GM12878 (cell line): Measurements from ENCODE around the gene REM1. TPM values are rescaled to one million over a fixed set of nuclear protein-coding genes. Genes with fewer than 3 reads are reported as not detected.

Experiments
- ATAC-seq: fragments of 200-7000 bp; cut with Tn5 transposase; 3 replicates; pipeline ENCODE4 v1.9.1; 2020; ENCODE audit warnings: mild to moderate bottlenecking, moderate library complexity
- BruUV-seq: library from RNA; stranded (reverse); fragments of 400-500 nt; replicated peaks from 2 replicates; lab custom pipeline; 2021; lab: Mats Ljungman, UMichigan
- CTCF ChIA-PET: fragments of 300-600 bp; sonication (Branson Sonifier 250); formaldehyde crosslinking; extraction: SDS; loops from one replicate; lab custom pipeline; 2021; ENCODE audit warnings: inconsistent platforms; lab: Yijun Ruan, JAX
- POLR2A ChIA-PET: fragments of 350-600 bp; formaldehyde crosslinking; extraction: SDS; loops from one replicate; lab custom pipeline; 2021; ENCODE audit warnings: inconsistent platforms; lab: Charles Lee
- RAD21 ChIA-PET: fragments of 300-600 bp; sonication (Branson Sonifier 250); formaldehyde crosslinking; loops from one replicate; lab custom pipeline; 2023; ENCODE audit warnings: antibody characterized with exemption; ENCODE audit not compliant: unreplicated experiment; lab: Charles Lee
- SMC1A ChIA-PET: fragments of 300-600 bp; sonication (Branson Sonifier 250); formaldehyde crosslinking; loops from one replicate; lab custom pipeline; 2023; ENCODE audit not compliant: unreplicated experiment, uncharacterized antibody; lab: Charles Lee
- DNase-seq: peaks from one replicate; pipeline ENCODE4 v3.0.0-alpha.2; 2011; ENCODE audit warnings: low read depth, low spot score
- FAIRE-seq: peaks from 3 replicates; lab custom pipeline; 2011; peaks lifted over from hg19 to GRCh38; lab: Jason Lieb, UNC
- H2AFZ ChIP-seq: 2 replicates; pipeline ENCODE4 v1.6.0; 2011; ENCODE audit warnings: low read depth, low read length, control low read depth; ENCODE audit not compliant: control insufficient read depth
- H3K27ac ChIP-seq: 2 replicates; pipeline ENCODE4 v1.5.1; 2011; ENCODE audit warnings: control low read depth; ENCODE audit not compliant: control insufficient read depth, insufficient read depth
- H3K27me3 ChIP-seq, 2 experiments: replicated peaks in 1 of 2; 2 replicates each; pipeline versions ENCODE4 v1.6.0 to v1.6.1; 2011; ENCODE audit warnings: low read length in 1 of 2; ENCODE audit not compliant: control insufficient read depth in 2 of 2, insufficient read depth in 2 of 2
- H3K36me3 ChIP-seq, 2 experiments: 2 replicates each; pipeline ENCODE4 v1.5.1; 2011; ENCODE audit warnings: low read length in 1 of 2; ENCODE audit not compliant: control insufficient read depth in 2 of 2, insufficient read depth in 2 of 2
- H3K4me1 ChIP-seq: 2 replicates; pipeline ENCODE4 v1.6.1; 2011; ENCODE audit warnings: mild to moderate bottlenecking, low read length, moderate library complexity, mixed read lengths; ENCODE audit not compliant: control insufficient read depth, insufficient read depth
- H3K4me2 ChIP-seq: 2 replicates; pipeline ENCODE4 v1.6.0; 2011; ENCODE audit warnings: control low read depth; ENCODE audit not compliant: control insufficient read depth, insufficient read depth
- H3K4me3 ChIP-seq: fragments of 200-600 bp; sonication (generic); 2 replicates; pipeline ENCODE4 v1.5.1; 2016
- H3K79me2 ChIP-seq: 2 replicates; pipeline ENCODE4 v1.6.0; 2011; ENCODE audit warnings: low read length; ENCODE audit not compliant: control insufficient read depth, insufficient read depth
- H3K9ac ChIP-seq: 2 replicates; pipeline ENCODE4 v1.8.0; 2011; ENCODE audit warnings: low read length, control low read depth, mixed read lengths; ENCODE audit not compliant: control insufficient read depth, insufficient read depth
- H3K9me3 ChIP-seq: replicated peaks from 3 replicates; pipeline ENCODE4 v1.5.1; 2011; ENCODE audit warnings: mild to moderate bottlenecking, low read length; ENCODE audit not compliant: control insufficient read depth, insufficient read depth
- H4K20me1 ChIP-seq: 2 replicates; pipeline ENCODE4 v1.6.0; 2011; ENCODE audit not compliant: control insufficient read depth, insufficient read depth
- BACH1 ChIP-seq: fragments of 450-650 bp; IDR thresholded peaks from 2 replicates; pipeline ENCODE4 v1.6.1; 2017; ENCODE audit warnings: mild to moderate bottlenecking, borderline replicate concordance
- DPF2 ChIP-seq: fragments of 450-650 bp; IDR thresholded peaks from 2 replicates; pipeline ENCODE4 v1.6.1; 2017; ENCODE audit warnings: mild to moderate bottlenecking
- E4F1 ChIP-seq: fragments of 450-650 bp; IDR thresholded peaks from 2 replicates; pipeline ENCODE4 v1.6.1; 2018; ENCODE audit warnings: borderline replicate concordance, mild to moderate bottlenecking; ENCODE audit not compliant: partially characterized antibody
- HDAC2 ChIP-seq: fragments of 200-600 bp; sonication (generic); IDR thresholded peaks from 2 replicates; pipeline ENCODE4 v1.6.1; 2017
- HDGF ChIP-seq: fragments of 450-650 bp; IDR thresholded peaks from 2 replicates; pipeline ENCODE4 v1.6.1; 2016; ENCODE audit warnings: antibody characterized with exemption
- HSF1 ChIP-seq: fragments of 150-350 bp; IDR thresholded peaks from 2 replicates; pipeline ENCODE4 v1.6.1; 2014; ENCODE audit warnings: mild to moderate bottlenecking, low read depth, low read length
- JUNB ChIP-seq: IDR thresholded peaks from 2 replicates; pipeline ENCODE4 v1.6.1; 2016; ENCODE audit warnings: antibody characterized with exemption, mild to moderate bottlenecking
- MEF2B ChIP-seq: fragments of 450-650 bp; IDR thresholded peaks from 2 replicates; pipeline ENCODE4 v1.6.1; 2018; ENCODE audit warnings: mild to moderate bottlenecking, moderate library complexity; ENCODE audit not compliant: partially characterized antibody, poor library complexity, severe bottlenecking
- MTA3 ChIP-seq: IDR thresholded peaks from 2 replicates; pipeline ENCODE4 v1.6.1; 2012; ENCODE audit warnings: low read length, inconsistent platforms, borderline replicate concordance
- PKNOX1 ChIP-seq: fragments of 450-650 bp; IDR thresholded peaks from 2 replicates; pipeline ENCODE4 v1.6.1; 2016; ENCODE audit warnings: mild to moderate bottlenecking
- POLR2AphosphoS5 ChIP-seq: IDR thresholded peaks from 2 replicates; pipeline ENCODE4 v1.6.1; 2011; ENCODE audit warnings: mild to moderate bottlenecking, low read length, inconsistent platforms
- SKIL ChIP-seq: fragments of 450-650 bp; IDR thresholded peaks from 2 replicates; pipeline ENCODE4 v1.6.1; 2017; ENCODE audit warnings: mild to moderate bottlenecking, low read depth, inconsistent platforms; ENCODE audit not compliant: poor library complexity, severe bottlenecking
- SMARCA5 ChIP-seq: fragments of 450-650 bp; IDR thresholded peaks from 2 replicates; pipeline ENCODE4 v1.6.1; 2017; ENCODE audit warnings: mild to moderate bottlenecking
- YY1 ChIP-seq: IDR thresholded peaks from 2 replicates; pipeline ENCODE4 v1.6.1; 2011; ENCODE audit warnings: low read depth, mild to moderate bottlenecking, low read length
- ZNF207 ChIP-seq: fragments of 450-650 bp; IDR thresholded peaks from 2 replicates; pipeline ENCODE4 v1.6.1; 2014; ENCODE audit warnings: antibody characterized with exemption, mild to moderate bottlenecking, borderline replicate concordance
- WGBS: methylation state at CpG from one replicate; pipeline ENCODE4 v1.1.6; 2016; ENCODE audit warnings: low lambda C conversion rate; ENCODE audit not compliant: insufficient replicate concordance, insufficient coverage; ENCODE audit errors: missing lambda C conversion rate; 5-methylcytosine and 5-hydroxymethylcytosine counted together
- in situ Hi-C: fragments of 300-500 bp; cut with MboI; formaldehyde crosslinking; loops from 9 replicates; pipeline ENCODE4 v1.14.3; 2018; ENCODE audit warnings: mixed read lengths
- intact Hi-C: fragments of 100-400 bp; cut with micrococcal nuclease; formaldehyde crosslinking; loops from one replicate; pipeline ENCODE4 v1.14.2; 2022; ENCODE audit not compliant: unreplicated experiment
- polyA plus RNA-seq, 11 experiments: library from polyadenylated mRNA; depleted of rRNA in 4 of 11; unstranded in 6 of 11; stranded (reverse) in 5 of 11; fragments of >200 nt; fragmentation: Nextera tagmentation in 4 of 11; fragmentation: Illumina TruSeq in 1 of 11; extraction: Ambion mirVana in 4 of 11; extraction: Trizol in 1 of 11; gene quantifications; 1 replicate in 1 of 11; 2 replicates in 10 of 11; pipeline versions ENCODE4 v1.2.1 to v1.2.3, GENCODE V29; 2011 to 2016; ENCODE audit warnings: inconsistent platforms in 2 of 11, missing spikeins in 2 of 11, low read depth in 1 of 11
- total RNA-seq, 4 experiments: library from RNA; depleted of rRNA in 3 of 4; stranded (reverse); fragments of >200 nt in 3 of 4; fragmentation: Illumina TruSeq in 1 of 4; extraction: Trizol in 1 of 4; gene quantifications; 2 replicates each; pipeline versions ENCODE4 v1.2.1 to v1.2.3, GENCODE V29; 2013 to 2021

Gene REM1
- total and polyA plus RNA-seq, 10 of the 15 experiments (the other 5 are each of a cell fraction or from before 2014, with no cell fraction given), result not detected

GRCh38 chr20:31514154-31515071, 39.3 kb downstream of the REM1 start, which contains the start of gene HM13:
TSS of gene HM13 (plus strand) at chr20:31514442. CDS start at chr20:31514552, 110 bp downstream.
- POLR2A ChIA-PET, result interaction anchor here (0.6 to 0.7 kb wide), 2 partner anchors 60 to 93 kb away, joined by 3 read pairs; no protein-coding TSS in a partner anchor
- H4K20me1 ChIP-seq, result no peaks in the 10 kb centered on the region
- RAD21 ChIA-PET, result no interaction called here
- peak within 1 kb of the TSS; percentile 85 for H3K4me2 ChIP-seq
- under 1% methylated on average over 82 of the region's 86 CpGs for WGBS
- peaks cover 45% of the 10 kb centered on the region for H3K79me2 ChIP-seq
- ATAC-seq (peak; percentile 83), FAIRE-seq (no peak), DNase-seq (peak; percentile 63)
- peak within 1 kb of the TSS; percentile 85 for H3K27ac ChIP-seq
- H3K4me1 ChIP-seq, result peaks cover 10% of the 10 kb centered on the region
- 0 out of 4 replicates have a peak, but pooled peaks cover 0 to 2% of the 10 kb centered on the region in 2 experiments for H3K36me3 ChIP-seq
- no peaks in the 10 kb centered on the region for H3K9me3 ChIP-seq
- in situ Hi-C loops (no loop called here), intact Hi-C loops (loop anchor here (2.0 to 5.0 kb wide), 2 partner anchors 98 to 208 kb away; partner anchors contain the start of gene BCL2L1)
- no peaks in the 10 kb centered on the region for H3K27me3 ChIP-seq
- peak within 1 kb of the TSS; percentile 92 for H3K9ac ChIP-seq
- SMC1A ChIA-PET, result no interaction called here
- BruUV-seq, result no TSS peak
- H2AFZ ChIP-seq, result peak within 1 kb of the TSS; percentile 97
- CTCF ChIA-PET, result interaction anchor here (0.9 to 1.2 kb wide), 4 partner anchors 30 to 99 kb away, joined by 3 to 6 read pairs (median 4); no protein-coding TSS in a partner anchor
- H3K4me3 ChIP-seq, result peak within 1 kb of the TSS; percentile 90
- TF ChIP-seq HDAC2 (no peak), MEF2B (no peak), DPF2 (peak; percentile 57), SMARCA5 (peak; percentile 91), JUNB (no peak), E4F1 (peak; percentile 17), PKNOX1 (no peak), MTA3 (no peak), YY1 (peak; percentile 63; the same call in 1 of the 2 replicates), SKIL (no peak), POLR2AphosphoS5 (peak; percentile 89), ZNF207 (peak; percentile 31; the same call in 1 of the 2 replicates), HSF1 (no peak), BACH1 (no peak), HDGF (no peak; the same call in 1 of the 2 replicates)
